ENCODE data around the gene TBC1D9.

TBC1D9 gene

DNA sequence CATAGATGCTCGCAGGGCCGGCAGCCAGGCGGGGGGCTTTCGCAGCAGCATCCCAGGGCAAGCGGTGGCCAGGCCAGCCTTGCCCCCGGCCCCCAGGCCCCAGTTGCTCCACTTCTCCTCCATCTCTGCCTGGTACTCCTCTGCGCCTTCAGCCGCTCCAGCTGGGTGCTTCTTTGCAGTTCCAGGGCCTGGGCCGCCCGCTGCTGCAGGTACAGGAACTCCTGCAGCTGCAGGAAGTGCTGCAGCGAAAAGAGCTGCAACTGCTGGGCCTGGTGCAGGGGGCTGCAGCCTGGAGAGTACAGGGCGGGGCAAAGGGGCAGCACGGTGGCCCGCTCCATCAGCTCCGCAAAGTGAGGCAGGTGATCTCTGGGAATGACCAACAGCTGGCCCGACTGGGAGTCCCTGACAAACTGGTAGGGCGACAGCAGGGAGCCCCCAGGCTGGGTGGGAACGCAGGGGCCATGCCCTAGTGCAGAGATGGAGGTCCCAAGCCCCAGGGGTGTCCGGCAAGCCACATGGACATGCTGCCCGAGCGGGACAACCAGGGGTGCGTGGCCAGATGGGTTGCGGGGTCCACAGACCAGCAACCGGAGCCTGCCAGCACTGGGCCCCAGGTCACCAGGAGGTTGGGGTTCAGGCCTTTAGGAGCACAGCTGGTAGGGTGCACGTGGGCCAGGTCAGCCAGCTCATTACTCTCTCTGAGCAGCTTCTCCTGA lies 111.6 kb downstream of the TBC1D9 start:
- Histone ChIP-seq H3K36me3 (ENCODE audit: control insufficient read depth, insufficient read depth, low read length) (no peaks in the 10 kb centered on the region), H3K9ac (ENCODE audit: low read depth, low read length) (no peak overlapping the region), H3K27me3 (ENCODE audit: control insufficient read depth, insufficient read depth, low read length) (no peaks in the 10 kb centered on the region), H3K4me3 (ENCODE audit: low read depth, low read length) (no peak overlapping the region), H3K27ac (ENCODE audit: low read depth, low read length) (no peak overlapping the region), H3K4me1 (ENCODE audit: control insufficient read depth, insufficient read depth, low read length) (peaks cover 16% of the 10 kb centered on the region), H3K9me3 (ENCODE audit: control insufficient read depth, insufficient read depth, low read length) (no peaks in the 10 kb centered on the region)

DNA sequence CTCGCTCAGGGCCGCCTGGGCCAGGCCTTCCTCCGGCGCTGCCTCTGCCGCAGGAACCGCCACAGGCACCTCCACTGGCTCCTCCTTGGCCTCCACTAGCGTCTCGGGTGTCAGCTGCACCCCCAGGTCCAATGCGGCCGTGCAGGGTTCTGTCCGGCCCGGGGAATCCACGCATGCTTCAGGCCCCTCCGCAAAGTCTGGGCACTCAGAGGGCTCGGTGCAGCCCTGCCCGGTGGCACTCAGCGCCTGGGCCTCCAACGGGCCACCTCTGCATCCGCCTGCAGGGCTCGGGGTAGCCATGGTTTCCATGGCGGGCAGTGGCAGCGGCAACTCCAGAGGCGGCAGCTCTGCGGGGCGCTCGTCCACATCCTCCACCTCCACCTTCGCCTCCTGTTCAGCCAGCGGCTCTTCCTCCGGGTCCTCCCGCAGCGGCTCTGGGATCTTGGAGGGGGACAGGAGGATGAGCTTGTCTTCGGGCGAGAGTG lies 112.6 kb downstream of the TBC1D9 start:
- Histone ChIP-seq H3K9ac (ENCODE audit: low read depth, low read length) (no peak overlapping the region), H3K4me3 (ENCODE audit: low read depth, low read length) (no peak overlapping the region), H3K4me1 (ENCODE audit: control insufficient read depth, insufficient read depth, low read length) (peaks cover 16% of the 10 kb centered on the region), H3K27me3 (ENCODE audit: control insufficient read depth, insufficient read depth, low read length) (no peaks in the 10 kb centered on the region), H3K9me3 (ENCODE audit: control insufficient read depth, insufficient read depth, low read length) (no peaks in the 10 kb centered on the region), H3K36me3 (ENCODE audit: control insufficient read depth, insufficient read depth, low read length) (no peaks in the 10 kb centered on the region), H3K27ac (ENCODE audit: low read depth, low read length) (no peak overlapping the region)

DNA sequence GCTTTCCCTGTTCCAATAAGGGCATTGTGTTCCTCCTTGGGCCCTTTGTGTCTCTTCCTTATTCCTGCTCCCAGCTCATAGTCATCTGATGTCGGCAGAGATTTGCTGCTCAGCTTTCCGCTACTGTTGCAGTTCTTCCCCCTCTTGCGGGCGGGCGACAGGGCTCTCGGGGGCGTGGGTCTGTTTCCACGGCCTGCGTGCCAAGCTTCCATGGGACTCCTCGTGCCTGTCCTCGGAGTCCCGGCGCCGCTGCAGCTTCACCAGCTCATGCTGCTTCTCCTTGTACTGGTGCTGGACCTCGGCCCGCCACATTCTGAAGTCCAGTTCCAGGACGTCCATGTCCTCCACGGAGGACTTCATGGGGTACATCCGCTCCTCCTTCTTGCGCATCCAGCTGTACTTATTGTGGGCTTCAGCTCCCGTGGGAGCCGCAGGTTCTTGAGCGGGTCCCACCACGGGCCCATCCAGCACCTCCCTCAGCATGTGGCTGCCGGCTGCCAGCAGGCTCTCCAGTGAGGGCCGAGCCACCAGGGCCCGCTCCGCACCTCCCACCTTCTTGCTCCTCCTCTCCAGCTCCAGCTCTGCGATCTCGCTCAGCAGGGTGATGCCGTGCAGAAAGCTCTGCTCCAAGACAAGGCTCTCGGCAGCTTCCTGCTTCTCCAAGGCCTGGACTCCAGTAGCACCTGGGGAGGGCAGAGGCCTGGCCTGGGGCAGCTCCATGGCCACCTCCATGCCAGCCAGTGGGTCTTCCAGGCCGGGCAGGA lies 113.3 kb downstream of the TBC1D9 start:
- H3K27ac ChIP-seq (ENCODE audit: low read depth, low read length) = no peak overlapping the region
- no peak overlapping the region for H3K4me3 ChIP-seq (ENCODE audit: low read depth, low read length)
- no peaks in the 10 kb centered on the region for H3K27me3 ChIP-seq (ENCODE audit: control insufficient read depth, insufficient read depth, low read length)
- H3K36me3 ChIP-seq (ENCODE audit: control insufficient read depth, insufficient read depth, low read length) = no peaks in the 10 kb centered on the region
- no peaks in the 10 kb centered on the region for H3K9me3 ChIP-seq (ENCODE audit: control insufficient read depth, insufficient read depth, low read length)
- H3K4me1 ChIP-seq (ENCODE audit: control insufficient read depth, insufficient read depth, low read length) = peaks cover 14% of the 10 kb centered on the region
- no peak overlapping the region for H3K9ac ChIP-seq (ENCODE audit: low read depth, low read length)

DNA sequence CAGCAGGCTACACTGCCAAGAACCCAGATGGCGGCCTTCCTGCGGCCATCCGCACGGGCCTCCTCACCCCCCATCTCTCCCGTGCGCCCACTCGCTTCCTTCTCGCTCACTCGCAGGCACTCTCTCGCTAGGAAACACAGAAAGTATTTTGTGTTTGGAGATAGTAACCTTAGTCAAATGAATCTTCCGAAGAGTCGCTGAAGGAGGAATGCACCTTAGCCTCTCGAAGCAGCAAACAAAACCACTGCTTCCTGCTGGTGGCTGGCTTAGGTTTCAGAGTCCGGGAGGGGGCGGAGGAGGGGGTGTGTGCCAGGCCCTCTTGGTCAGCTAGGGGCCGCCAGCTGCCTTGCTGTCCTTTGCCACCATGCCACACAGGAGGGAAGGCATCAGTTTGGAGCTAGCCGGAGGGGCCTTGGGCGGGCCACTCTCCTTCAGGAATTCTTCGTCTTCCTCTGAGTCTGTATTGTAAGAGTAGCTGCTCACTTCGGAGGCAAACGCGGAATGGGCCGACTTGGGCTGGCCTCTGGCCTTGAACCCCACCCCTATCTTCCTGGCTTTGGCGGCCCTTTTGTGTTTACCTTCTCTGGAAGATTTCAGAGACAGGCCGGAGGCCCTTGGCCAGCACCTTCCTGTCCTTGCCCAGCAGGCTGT lies 114.3 kb downstream of the TBC1D9 start:
- Histone ChIP-seq H3K27ac (ENCODE audit: low read depth, low read length) (peak overlapping the region; percentile 42), H3K9ac (ENCODE audit: low read depth, low read length) (no peak overlapping the region), H3K9me3 (ENCODE audit: control insufficient read depth, insufficient read depth, low read length) (no peaks in the 10 kb centered on the region), H3K27me3 (ENCODE audit: control insufficient read depth, insufficient read depth, low read length) (no peaks in the 10 kb centered on the region), H3K4me1 (ENCODE audit: control insufficient read depth, insufficient read depth, low read length) (peaks cover 10% of the 10 kb centered on the region), H3K4me3 (ENCODE audit: low read depth, low read length) (no peak overlapping the region), H3K36me3 (ENCODE audit: control insufficient read depth, insufficient read depth, low read length) (no peaks in the 10 kb centered on the region)

DNA sequence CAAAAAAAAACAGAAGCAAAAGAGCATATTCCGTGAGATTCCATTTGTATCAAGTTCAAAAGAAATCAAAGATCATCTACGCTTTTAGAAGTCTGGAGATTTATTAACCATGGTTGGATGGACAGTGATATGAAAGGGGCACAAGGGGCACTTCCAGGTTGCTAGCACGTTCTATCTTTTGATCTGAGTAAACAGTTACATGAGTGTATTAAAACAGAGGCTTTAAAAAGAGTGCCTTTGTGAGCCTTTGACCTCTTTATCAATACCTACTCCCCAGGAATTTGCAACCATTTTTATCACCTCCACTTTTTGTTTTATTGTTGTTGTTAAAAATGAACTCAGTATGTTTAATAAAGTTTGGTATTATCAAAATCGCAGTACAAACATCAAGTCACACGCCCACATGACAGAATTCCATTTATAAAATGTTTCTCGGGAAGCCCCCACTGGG lies 115.1 kb downstream of the TBC1D9 start:
- H3K9me3 ChIP-seq (ENCODE audit: control insufficient read depth, insufficient read depth, low read length) = no peaks in the 10 kb centered on the region
- H3K4me1 ChIP-seq (ENCODE audit: control insufficient read depth, insufficient read depth, low read length) = peaks cover 8% of the 10 kb centered on the region
- no peaks in the 10 kb centered on the region for H3K27me3 ChIP-seq (ENCODE audit: control insufficient read depth, insufficient read depth, low read length)
- no peak overlapping the region for H3K9ac ChIP-seq (ENCODE audit: low read depth, low read length)
- H3K4me3 ChIP-seq (ENCODE audit: low read depth, low read length) = no peak overlapping the region
- no peaks in the 10 kb centered on the region for H3K36me3 ChIP-seq (ENCODE audit: control insufficient read depth, insufficient read depth, low read length)
- H3K27ac ChIP-seq (ENCODE audit: low read depth, low read length) = peak overlapping the region; percentile 42

DNA sequence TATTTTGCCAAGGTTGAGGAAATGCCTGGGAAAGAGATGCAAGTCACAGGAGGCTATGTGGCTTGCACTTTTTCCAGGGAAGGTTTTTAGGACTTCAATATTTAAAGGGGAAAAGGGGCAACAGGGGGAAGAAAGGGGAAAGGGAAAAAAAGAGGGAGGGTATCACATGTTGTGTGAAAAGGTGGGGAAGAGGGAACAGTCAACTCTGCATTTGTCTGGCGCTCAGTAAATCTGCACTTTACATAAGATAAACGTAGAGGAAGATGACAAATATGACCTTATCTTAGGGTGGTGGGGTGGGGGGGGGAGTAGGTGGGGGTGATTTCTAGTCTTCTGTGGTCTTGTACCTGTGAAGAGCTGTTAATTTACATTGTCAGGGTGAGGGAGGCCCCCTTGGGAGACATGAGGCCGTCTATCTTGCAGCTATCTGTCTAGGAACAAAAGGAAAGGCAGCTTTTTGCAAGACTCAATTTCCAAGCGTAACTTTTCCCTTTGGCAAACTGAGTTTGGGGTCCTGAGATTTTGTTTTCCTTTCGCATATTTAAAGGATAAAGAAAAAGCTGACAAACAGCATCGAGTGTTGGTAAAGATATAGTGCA lies 115.9 kb downstream of the TBC1D9 start:
- Histone ChIP-seq H3K4me3 (ENCODE audit: low read depth, low read length) (no peak overlapping the region), H3K27ac (ENCODE audit: low read depth, low read length) (no peak overlapping the region), H3K9me3 (ENCODE audit: control insufficient read depth, insufficient read depth, low read length) (no peaks in the 10 kb centered on the region), H3K27me3 (ENCODE audit: control insufficient read depth, insufficient read depth, low read length) (no peaks in the 10 kb centered on the region), H3K36me3 (ENCODE audit: control insufficient read depth, insufficient read depth, low read length) (no peaks in the 10 kb centered on the region), H3K9ac (ENCODE audit: low read depth, low read length) (no peak overlapping the region), H3K4me1 (ENCODE audit: control insufficient read depth, insufficient read depth, low read length) (peaks cover 4% of the 10 kb centered on the region; the same call in 1 of the 2 replicates)

DNA sequence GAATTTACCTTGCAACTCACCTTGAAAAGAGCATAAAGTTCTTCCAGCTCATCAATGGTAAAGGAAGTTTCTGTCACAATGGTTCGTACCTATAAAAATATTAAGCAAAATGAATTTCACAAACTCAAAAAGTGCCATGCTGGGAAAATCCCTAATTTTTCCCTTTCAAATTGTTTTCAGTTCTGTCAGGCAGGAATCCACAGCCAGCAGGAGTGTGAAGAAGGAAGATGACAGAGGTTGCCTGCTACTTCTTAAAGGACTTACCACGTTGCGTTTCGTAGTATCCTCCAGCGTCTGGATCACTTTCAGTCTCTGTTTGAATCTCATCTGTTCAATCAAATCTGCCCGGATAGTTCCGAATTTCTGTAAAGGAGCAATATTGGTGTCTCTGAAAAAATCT lies 117.1 kb downstream of the TBC1D9 start:
- Histone ChIP-seq H3K4me3 (ENCODE audit: low read depth, low read length) (no peak overlapping the region), H3K9ac (ENCODE audit: low read depth, low read length) (no peak overlapping the region), H3K9me3 (ENCODE audit: control insufficient read depth, insufficient read depth, low read length) (no peaks in the 10 kb centered on the region), H3K4me1 (ENCODE audit: control insufficient read depth, insufficient read depth, low read length) (peaks cover 4% of the 10 kb centered on the region; the same call in 1 of the 2 replicates), H3K27ac (ENCODE audit: low read depth, low read length) (no peak overlapping the region), H3K27me3 (ENCODE audit: control insufficient read depth, insufficient read depth, low read length) (no peaks in the 10 kb centered on the region), H3K36me3 (ENCODE audit: control insufficient read depth, insufficient read depth, low read length) (no peaks in the 10 kb centered on the region)

DNA sequence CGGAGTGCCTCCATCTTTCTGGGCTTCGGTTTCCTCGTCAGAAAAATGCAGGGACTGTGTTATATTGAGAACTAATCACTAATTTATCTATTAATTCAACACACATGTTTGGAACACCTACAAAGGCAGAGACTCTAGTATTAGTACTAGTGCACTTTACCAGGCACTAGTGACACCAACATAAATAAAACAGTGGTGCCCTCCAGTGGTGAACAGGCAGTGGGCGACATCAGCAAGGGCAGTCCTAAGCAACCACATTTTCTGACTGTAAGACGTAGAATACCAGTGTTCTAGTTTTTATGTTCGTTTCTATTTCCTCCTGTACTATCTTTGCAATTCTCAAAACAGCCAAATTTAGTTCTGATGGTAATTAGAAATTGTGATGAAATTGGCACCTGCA lies 118.3 kb downstream of the TBC1D9 start:
- Histone ChIP-seq H3K4me3 (ENCODE audit: low read depth, low read length) (no peak overlapping the region), H3K4me1 (ENCODE audit: control insufficient read depth, insufficient read depth, low read length) (peaks cover 4% of the 10 kb centered on the region; the same call in 1 of the 2 replicates), H3K36me3 (ENCODE audit: control insufficient read depth, insufficient read depth, low read length) (no peaks in the 10 kb centered on the region), H3K9me3 (ENCODE audit: control insufficient read depth, insufficient read depth, low read length) (no peaks in the 10 kb centered on the region), H3K27ac (ENCODE audit: low read depth, low read length) (no peak overlapping the region), H3K27me3 (ENCODE audit: control insufficient read depth, insufficient read depth, low read length) (no peaks in the 10 kb centered on the region), H3K9ac (ENCODE audit: low read depth, low read length) (no peak overlapping the region)

DNA sequence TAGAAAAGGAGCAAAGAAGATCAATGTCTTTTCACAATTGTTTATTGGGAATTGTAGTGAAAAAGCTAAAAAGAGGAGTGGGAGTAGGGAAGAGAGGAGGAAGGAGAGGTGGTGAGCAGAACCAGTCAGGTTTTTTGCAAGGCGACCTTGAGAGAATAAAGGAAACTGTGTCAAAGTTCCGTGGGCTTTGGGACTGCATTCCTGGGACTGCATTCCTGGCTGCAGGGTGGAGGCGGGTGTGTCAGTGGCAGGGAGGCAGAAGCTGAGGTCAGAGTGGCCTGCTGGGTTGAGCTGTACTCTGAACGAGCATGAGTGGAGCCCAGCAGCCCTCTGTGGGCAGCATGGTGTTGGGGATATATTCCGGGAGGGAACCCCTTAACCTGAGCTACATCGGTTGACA lies 120.6 kb downstream of the TBC1D9 start:
- Histone ChIP-seq H3K4me3 (ENCODE audit: low read depth, low read length) (no peak overlapping the region), H3K9ac (ENCODE audit: low read depth, low read length) (no peak overlapping the region)

DNA sequence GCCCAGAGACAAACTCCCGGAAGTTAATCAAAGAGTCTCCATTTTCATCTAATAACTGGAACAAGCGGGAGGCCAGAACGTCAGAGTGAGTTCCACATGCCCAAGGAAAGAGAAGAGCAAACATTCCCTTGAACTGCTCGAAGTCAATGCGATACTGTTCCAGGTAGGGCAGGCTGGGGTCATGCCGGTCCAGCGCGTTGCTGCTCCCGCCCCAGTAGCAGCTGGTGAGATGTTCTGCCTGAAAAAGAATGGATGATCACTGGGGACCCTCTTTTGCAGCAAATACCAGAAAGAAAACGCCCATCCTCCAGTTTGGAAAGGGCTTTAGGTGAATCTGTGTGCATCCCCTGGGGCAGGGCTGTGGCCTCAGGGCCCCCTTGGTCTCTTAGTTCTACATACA lies 122.2 kb downstream of the TBC1D9 start:
- H3K9ac ChIP-seq (ENCODE audit: low read depth, low read length) = no peak overlapping the region
- no peak overlapping the region for H3K27ac ChIP-seq (ENCODE audit: low read depth, low read length)
- no peaks in the 10 kb centered on the region for H3K36me3 ChIP-seq (ENCODE audit: control insufficient read depth, insufficient read depth, low read length)
- H3K4me1 ChIP-seq (ENCODE audit: control insufficient read depth, insufficient read depth, low read length) = no peaks in the 10 kb centered on the region
- H3K27me3 ChIP-seq (ENCODE audit: control insufficient read depth, insufficient read depth, low read length) = no peaks in the 10 kb centered on the region
- no peaks in the 10 kb centered on the region for H3K9me3 ChIP-seq (ENCODE audit: control insufficient read depth, insufficient read depth, low read length)
- H3K4me3 ChIP-seq (ENCODE audit: low read depth, low read length) = no peak overlapping the region

More for the DNA sequence above, 120.6 kb downstream of the TBC1D9 start:
- Histone ChIP-seq H3K27ac (ENCODE audit: low read depth, low read length) (no peak overlapping the region), H3K27me3 (ENCODE audit: control insufficient read depth, insufficient read depth, low read length) (no peaks in the 10 kb centered on the region), H3K9me3 (ENCODE audit: control insufficient read depth, insufficient read depth, low read length) (no peaks in the 10 kb centered on the region), H3K4me1 (ENCODE audit: control insufficient read depth, insufficient read depth, low read length) (no peaks in the 10 kb centered on the region), H3K36me3 (ENCODE audit: control insufficient read depth, insufficient read depth, low read length) (no peaks in the 10 kb centered on the region)

All from HUES48 (cell line).